Activated naive CD4-positive, alpha-beta T cell treated with anti-CD3 and anti-CD28 coated beads, Interleukin-2, amount 50 U/mL, for 16 hours (primary cell): Measurements from ENCODE around the gene KCNQ1.
A peak's percentile ranks its signal among the peaks of the same experiment; 100 is the strongest.

Experiments
- DNase-seq: peaks from one replicate; pipeline ENCODE4 v3.0.0-alpha.2; 2020

Gene KCNQ1

DNA sequence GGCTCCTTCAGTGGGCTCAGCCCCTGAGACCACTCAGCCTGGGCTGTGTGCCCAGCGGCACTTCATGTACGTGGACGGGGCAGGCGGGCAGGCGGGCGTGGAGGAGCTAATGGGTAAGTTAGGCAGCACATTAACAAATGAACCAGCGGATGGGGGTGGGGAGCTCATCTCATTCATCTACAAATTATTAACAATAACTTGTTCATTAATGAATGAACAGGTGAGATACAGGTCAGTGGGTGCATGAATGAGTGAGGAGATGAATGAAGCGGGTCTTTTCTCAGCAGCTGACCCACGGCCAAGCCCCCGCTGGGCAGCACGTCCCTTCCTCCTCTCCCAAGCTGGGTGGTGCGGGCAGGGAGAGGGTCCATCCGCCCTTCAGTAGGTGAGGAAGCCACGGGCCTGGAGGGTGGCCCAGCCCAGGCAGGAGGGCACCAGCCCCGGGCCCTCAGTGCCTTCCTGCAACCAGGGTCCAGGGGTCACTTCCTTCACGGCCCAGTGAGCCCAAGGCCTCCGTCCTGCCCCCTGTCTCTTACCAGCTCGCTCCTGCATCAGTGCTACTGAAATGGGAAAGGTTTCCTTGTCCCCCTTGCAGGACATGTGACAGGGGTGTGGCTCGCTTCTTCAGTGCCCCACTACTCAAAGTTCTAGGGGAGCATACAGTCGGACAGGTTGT, 315.5 kb downstream of the KCNQ1 start:
- DNase-seq, result peak; percentile 7

- DNase-seq, result peak; percentile 7
Observed at GRCh38 chr11:2761131-2762030, 316.6 kb downstream of the KCNQ1 start.

GRCh38 chr11:2762031-2762380, 317.2 kb downstream of the KCNQ1 start:
- DNase-seq, result no peak

DNA sequence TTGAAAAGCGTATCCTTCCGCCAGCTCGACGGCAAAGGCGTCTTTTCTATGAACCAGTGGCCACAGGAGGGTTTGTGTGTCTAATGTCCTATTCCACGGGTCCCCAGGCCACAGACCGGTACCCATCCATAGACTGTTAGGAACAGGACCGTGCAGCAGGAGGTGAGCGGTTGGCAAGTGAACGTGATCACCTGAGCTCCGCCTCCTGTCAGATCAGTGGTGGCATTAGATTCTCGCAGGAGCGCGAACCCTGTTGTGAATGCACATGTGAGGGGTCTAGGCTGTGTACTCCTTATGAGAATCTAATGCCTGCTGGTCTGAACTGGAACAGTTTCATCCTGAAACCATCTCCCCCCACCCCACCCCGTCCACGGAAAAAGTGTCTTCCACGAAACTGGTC, 317.6 kb downstream of the KCNQ1 start:
- no peak for DNase-seq

DNA sequence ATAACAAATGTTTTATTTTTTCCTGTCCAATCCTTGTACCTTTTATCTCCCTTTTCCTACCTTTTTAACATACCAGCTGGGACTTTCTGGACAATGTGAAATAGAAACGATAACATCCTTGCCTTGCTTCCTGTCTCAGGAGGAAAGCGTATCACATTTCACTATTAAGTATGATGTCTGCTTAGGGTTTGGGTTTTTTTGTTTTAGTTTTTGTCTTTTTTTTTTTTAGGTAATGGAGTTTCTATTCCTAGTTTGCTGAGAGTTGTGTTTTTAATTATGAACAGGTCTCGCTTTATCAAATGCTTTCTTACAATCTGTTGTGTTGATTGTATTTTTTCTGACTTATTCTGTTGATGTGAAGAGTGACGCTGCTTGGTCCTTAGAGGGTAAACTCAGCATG, 319.2 kb downstream of the KCNQ1 start:
- DNase-seq, result no peak

DNA sequence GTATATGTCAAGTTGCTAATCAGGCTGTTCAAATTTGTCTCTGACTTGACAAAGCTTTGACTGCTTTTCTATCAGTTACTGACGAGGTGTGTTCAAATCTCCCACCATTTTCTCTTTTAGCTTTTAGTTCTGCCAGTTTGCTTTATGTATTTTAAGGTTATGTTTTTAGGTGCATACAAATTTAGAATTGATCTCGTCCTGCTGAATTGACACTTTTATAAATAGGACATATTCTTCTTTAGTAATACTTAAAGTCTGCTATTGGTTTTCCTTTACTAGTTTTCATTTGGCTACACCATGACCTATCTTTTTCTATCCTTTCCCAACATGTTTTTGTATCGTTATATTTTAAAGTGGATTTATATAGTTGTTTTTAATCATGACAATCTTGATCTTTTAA, 320.7 kb downstream of the KCNQ1 start:
- no peak for DNase-seq

DNA sequence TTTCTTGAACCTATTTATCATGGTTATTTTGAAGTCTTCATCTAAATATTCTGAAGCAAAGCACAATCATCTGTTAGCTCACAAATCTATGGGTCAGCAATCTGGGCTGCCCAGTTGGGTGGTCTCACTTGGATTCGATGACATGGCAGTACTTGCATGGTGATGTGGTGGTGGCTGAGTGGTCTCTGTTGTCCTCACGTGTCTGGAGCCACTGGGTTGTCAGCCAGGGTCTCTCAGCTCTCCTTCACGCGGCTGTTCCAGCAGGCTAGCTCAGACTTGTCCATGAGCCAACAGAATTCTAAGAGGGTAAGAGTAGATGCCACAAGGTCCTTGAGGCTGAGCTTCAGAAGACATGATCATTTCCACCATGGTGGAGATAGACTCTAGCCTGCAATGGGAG, 321.4 kb downstream of the KCNQ1 start:
- no peak for DNase-seq

- DNase-seq, result no peak
Observed at GRCh38 chr11:2767071-2767470, 322.3 kb downstream of the KCNQ1 start.

GRCh38 chr11:2767801-2768200, 323.0 kb downstream of the KCNQ1 start:
- no peak for DNase-seq

DNA sequence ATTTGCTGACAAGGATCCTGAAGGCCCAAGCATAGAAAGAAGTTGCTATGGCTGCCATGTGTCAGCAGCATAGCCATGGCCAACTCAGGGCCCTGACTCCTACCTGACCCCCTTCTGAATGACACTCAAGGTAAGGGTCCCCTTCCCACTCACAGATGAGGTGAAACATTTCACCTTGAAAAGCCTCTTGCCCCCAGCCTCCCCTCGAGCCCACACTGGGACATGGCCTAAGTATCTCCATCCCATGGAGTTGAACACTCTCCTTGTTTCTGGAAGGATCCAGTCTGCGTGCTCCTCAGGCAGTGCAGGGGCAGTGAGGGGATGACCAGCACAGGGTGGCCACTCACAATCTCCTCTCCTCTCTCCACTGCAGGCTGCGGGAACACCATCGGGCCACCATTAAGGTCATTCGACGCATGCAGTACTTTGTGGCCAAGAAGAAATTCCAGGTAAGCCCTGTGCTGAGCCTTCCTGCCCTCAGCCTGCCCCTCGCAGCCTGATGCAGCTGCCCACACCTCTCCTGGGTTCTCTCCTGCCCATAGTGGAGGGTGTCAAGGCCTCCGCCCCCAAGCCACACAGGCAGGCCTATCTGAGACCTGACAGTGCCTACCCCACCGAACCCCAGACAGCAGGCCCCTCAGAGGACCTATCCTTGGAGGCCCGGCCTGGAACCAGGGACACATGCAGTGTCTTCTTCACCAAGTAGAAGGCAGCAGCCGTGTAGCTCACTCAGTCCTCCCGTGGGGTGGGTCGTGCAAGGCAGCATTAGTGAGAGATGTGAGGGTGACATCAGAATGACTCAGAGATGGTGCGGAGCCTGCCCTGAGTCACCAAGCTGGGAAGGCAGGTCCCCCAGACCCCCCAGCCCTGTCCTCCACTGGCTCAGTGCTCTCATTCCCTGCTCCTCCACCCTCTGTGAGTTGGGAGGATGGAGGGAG, 323.9 kb downstream of the KCNQ1 start:
- no peak for DNase-seq

GRCh38 chr11:2769409-2770095, 324.7 kb downstream of the KCNQ1 start:
- no peak for DNase-seq

DNA sequence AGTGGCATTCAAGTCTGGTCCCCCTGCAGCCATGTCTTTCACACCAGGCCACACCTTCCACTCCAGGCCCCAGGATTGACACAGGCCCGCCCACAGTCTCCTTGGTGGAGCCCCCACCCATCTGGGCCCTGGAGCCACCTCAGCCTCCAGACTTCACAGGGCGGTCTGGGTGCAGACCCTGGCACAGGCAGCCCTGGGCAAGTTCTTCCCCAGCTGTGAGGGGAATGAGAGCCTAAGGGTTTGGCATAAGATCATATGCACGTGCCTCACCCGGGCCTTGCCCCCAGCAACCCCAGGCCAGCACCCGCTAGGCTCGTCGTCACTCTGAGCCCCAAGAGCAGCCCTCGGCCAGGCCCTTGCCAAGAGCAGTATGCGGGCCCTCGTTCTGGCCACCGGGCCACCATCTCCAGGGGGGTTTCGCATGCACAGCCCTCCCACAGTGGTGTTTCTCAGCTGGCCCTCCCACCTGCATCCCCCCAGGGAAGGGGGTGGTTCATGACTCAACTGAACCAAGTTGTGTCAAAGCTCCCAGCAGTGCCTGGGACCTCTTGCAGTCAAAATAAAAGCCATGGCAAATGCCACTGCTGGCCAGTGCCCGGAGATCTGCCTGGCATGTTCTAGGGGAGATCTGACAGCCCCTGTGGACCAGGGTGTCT, 325.4 kb downstream of the KCNQ1 start:
- DNase-seq, result no peak

DNA sequence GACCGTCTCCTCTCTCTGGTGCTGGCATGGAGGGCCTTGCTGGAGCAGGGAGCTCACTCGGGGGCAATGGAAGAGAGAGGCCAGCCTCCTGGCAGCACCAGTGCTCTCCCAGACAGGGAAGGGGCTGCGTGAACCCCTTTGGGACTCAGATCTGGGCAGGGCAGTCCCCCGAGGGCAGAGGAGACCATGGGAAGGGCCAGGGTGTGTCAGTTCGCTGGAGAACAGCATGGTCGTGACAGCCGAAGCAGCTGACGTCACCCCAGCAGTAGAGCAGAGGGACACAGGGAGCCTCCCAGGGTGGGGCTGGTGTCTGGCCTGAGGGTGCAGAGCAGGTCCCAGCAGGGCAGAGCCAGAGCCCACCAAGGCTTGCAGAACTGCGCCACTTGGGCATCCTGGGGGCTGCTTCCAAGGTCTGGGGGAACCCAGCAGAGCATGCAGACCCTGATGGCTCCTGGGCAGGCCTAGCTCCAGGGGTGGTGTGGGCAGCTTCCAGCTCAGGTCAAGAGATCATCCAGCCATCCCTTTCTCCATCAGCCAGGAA, 326.0 kb downstream of the KCNQ1 start:
- no peak for DNase-seq

- no peak for DNase-seq
Observed at GRCh38 chr11:2771758-2772466, 327.1 kb downstream of the KCNQ1 start.

- no peak for DNase-seq
Observed at GRCh38 chr11:2772544-2773031, 327.8 kb downstream of the KCNQ1 start.

GRCh38 chr11:2774173-2775082, 329.6 kb downstream of the KCNQ1 start:
- no peak for DNase-seq

DNA sequence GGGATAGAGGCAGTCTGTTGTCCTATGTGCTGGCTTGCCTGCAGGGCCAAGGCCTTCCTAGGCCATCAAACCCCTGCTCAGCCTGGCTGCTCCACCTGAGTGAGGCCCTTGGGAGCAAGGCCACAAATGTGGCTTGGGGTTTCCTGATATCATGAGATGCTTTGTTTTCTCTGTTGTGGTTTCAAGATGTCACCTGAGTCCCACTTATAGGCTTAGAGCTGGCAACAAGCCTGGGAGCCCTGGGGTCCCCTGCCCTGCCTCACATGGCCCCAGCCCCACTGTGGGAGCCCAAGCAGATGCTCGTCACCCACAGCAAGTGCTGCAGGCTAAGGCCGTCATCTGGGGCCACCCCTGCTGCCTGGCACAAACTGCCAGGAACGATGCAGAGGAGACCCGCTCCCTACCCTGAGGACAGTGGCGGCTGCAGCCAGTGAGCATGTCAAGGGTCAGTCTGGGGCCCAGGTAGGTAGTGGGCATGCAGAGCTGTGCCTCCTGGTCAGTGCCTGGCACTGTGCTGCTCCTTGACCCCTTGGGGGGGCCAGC, 330.3 kb downstream of the KCNQ1 start:
- DNase-seq, result peak; percentile 8

GRCh38 chr11:2775626-2776350, 331.0 kb downstream of the KCNQ1 start:
- peak; percentile 5 for DNase-seq
